Colonic mucosa (tissue), 4 donors: Measurements from ENCODE around the gene PPP1R37. TPM values are rescaled to one million over a fixed set of nuclear protein-coding genes. Genes with fewer than 3 reads are reported as not detected.

Experiments used
- DNase-seq: peaks from one replicate; pipeline ENCODE4 v3.0.0-alpha.2; 2020
- H3K27ac ChIP-seq: fragments of 200-600 bp; one replicate; pipeline ENCODE4 v1.8.0; 2021
- H3K27me3 ChIP-seq: fragments of 200-600 bp; one replicate; pipeline ENCODE4 v1.8.0; 2021
- H3K36me3 ChIP-seq: fragments of 200-600 bp; one replicate; pipeline ENCODE4 v1.8.0; 2021
- H3K4me1 ChIP-seq: fragments of 200-600 bp; one replicate; pipeline ENCODE4 v1.8.0; 2021; ENCODE audit warnings: mild to moderate bottlenecking
- H3K4me3 ChIP-seq: fragments of 200-600 bp; one replicate; pipeline ENCODE4 v1.8.0; 2021
- H3K9ac ChIP-seq, 2 donors: one replicate each; pipeline ENCODE4 v1.7.0; 2013; ENCODE audit warnings: control low read depth in 2 of 2, low read depth in 2 of 2, low read length in 2 of 2
- H3K9me3 ChIP-seq: fragments of 200-600 bp; one replicate; pipeline ENCODE4 v1.8.0; 2021
- CTCF ChIP-seq: fragments of 200-600 bp; IDR thresholded peaks from one replicate; pipeline ENCODE4 v1.8.0; 2022; ENCODE audit warnings: antibody characterized with exemption, mild to moderate bottlenecking
- intact Hi-C: fragments of 100-400 bp; cut with DNase I; formaldehyde crosslinking; loops from one replicate; pipeline ENCODE4 v1.14.1; 2022
- total RNA-seq, 2 donors: library from RNA; stranded (reverse); fragmentation: NEBNext Ultra II Directional in 1 of 2; extraction: Animal tissue kit (Norgen Biotek cat#: 25700) in 1 of 2; gene quantifications; one replicate each; pipeline ENCODE4 v1.2.1, GENCODE V29; 2021
- donor health status: healthy.
- donor health status: DM: no; HTN: no; CAD: no.
- donor health status: DM: no; HTN: no; CAD: no.

The PPP1R37 gene
- total RNA-seq, 2 donors from 2014 or later, result 28.2 to 46.9 TPM

GRCh38 chr19:45059258-45059965 is 33.6 kb upstream of the PPP1R37 start:
- Histone ChIP-seq H3K4me1 (no peaks in the 10 kb centered on the region), H3K36me3 (peaks cover 34% of the 10 kb centered on the region), H3K27ac (no peak overlapping the region), H3K9me3 (no peaks in the 10 kb centered on the region), H3K4me3 (no peak overlapping the region), H3K27me3 (no peaks in the 10 kb centered on the region), H3K9ac (no peak overlapping the region)
- peak; percentile 95 for TF ChIP-seq CTCF
- DNase-seq, result peak; percentile 89
- intact Hi-C loops, result loop anchor here (1.0 kb wide), 1 partner anchor 70 kb away; no protein-coding TSS in a partner anchor

- no peak overlapping the region for H3K9ac ChIP-seq
- intact Hi-C loops, result no loop called here
- H3K27ac ChIP-seq, result no peak overlapping the region
- no peaks in the 10 kb centered on the region for H3K9me3 ChIP-seq
- H3K4me1 ChIP-seq, result no peaks in the 10 kb centered on the region
- no peak for DNase-seq
- TF ChIP-seq CTCF, result no peak
- no peak overlapping the region for H3K4me3 ChIP-seq
- peaks cover 28% of the 10 kb centered on the region for H3K36me3 ChIP-seq
- H3K27me3 ChIP-seq, result no peaks in the 10 kb centered on the region
Measured at GRCh38 chr19:45061965-45062364, 31.0 kb upstream of the PPP1R37 start.

GRCh38 chr19:45063851-45064801 is 28.9 kb upstream of the PPP1R37 start:
- peaks cover 18% of the 10 kb centered on the region for H3K36me3 ChIP-seq
- no peak overlapping the region for H3K27ac ChIP-seq
- H3K4me3 ChIP-seq, result no peak overlapping the region
- no peaks in the 10 kb centered on the region for H3K9me3 ChIP-seq
- DNase-seq, result no peak
- H3K27me3 ChIP-seq, result no peaks in the 10 kb centered on the region
- TF ChIP-seq CTCF, result no peak
- intact Hi-C loops, result no loop called here
- H3K4me1 ChIP-seq, result no peaks in the 10 kb centered on the region
- no peak overlapping the region for H3K9ac ChIP-seq

- intact Hi-C loops, result no loop called here
- TF ChIP-seq CTCF, result no peak
- H3K27ac ChIP-seq, result no peak overlapping the region
- no peak overlapping the region for H3K4me3 ChIP-seq
- no peaks in the 10 kb centered on the region for H3K27me3 ChIP-seq
- DNase-seq, result no peak
- H3K4me1 ChIP-seq, result no peaks in the 10 kb centered on the region
- H3K9me3 ChIP-seq, result no peaks in the 10 kb centered on the region
- peaks cover 8% of the 10 kb centered on the region for H3K36me3 ChIP-seq
- H3K9ac ChIP-seq, result no peak overlapping the region
Measured at GRCh38 chr19:45066921-45067661, 25.9 kb upstream of the PPP1R37 start.

DNA sequence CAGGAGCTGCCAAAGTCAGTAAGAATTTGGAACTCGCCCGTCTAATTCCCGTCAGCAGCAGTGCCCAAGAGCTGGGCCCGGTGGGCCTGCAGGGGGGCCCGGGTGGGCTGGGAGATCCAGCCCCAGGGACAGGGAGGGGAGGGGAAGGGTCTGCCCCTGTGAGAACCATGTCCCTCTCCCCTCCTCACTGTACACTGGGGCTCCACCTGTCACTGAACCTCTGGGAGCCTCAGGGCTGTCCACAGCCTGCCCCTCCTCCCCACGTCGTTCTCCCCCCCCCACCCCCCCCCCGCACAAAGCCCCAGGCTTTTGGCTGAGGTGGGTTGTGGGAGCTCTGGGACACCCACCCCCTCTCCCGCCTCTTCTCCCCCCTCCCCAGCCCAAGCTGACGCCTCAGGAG is 24.9 kb upstream of the PPP1R37 start:
- Histone ChIP-seq H3K36me3 (peaks cover 8% of the 10 kb centered on the region), H3K27me3 (no peaks in the 10 kb centered on the region), H3K9me3 (no peaks in the 10 kb centered on the region), H3K4me1 (no peaks in the 10 kb centered on the region), H3K9ac (no peak overlapping the region), H3K27ac (no peak overlapping the region), H3K4me3 (no peak overlapping the region)
- no peak for TF ChIP-seq CTCF
- DNase-seq, result no peak
- intact Hi-C loops, result no loop called here
